NCI-H82 treated with DMSO at 0.1 percent for 48 hours (cell line): ENCODE measurements around the gene INTS7.
"Not testable (repeated sequence)": the region's sequence is repeated elsewhere in the genome, so short reads cannot be mapped to it uniquely, and the experiment has no call there.

Source experiments
- DNase-seq: peaks from one replicate; lab custom pipeline; 2025; ENCODE audit not compliant: unreplicated experiment; lab: John Stamatoyannopoulos, UW

The INTS7 gene

DNA sequence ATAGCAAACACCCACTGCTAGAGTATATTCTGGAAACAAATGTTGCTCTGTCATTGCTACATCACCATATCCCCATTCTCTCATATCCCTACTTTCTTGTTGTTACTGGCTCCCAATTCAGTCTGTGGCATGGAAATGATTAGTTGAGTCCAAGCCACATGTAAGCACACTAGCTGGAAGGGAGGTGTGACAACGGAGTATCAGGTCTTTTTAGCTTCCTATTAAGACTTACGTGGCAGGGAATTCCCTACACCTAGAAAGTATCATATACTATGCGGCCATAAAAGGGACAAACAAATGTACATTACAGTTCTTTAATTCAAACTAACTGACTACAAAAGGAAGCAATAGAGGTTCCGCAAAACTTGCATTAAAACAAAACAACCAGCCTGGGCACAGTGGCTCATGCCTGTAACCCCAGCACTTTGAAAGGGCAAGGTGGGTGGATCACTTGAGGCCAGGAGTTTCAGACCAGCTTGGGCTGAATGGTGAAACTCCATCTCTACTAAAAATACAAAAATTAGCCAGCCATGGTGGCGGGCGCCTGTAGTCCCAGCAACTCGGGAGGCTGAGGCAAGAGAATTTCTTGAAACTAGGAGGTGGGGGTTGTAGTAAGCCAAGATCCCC, 48.6 kb downstream of the INTS7 start:
- DNase-seq = no peak

DNA sequence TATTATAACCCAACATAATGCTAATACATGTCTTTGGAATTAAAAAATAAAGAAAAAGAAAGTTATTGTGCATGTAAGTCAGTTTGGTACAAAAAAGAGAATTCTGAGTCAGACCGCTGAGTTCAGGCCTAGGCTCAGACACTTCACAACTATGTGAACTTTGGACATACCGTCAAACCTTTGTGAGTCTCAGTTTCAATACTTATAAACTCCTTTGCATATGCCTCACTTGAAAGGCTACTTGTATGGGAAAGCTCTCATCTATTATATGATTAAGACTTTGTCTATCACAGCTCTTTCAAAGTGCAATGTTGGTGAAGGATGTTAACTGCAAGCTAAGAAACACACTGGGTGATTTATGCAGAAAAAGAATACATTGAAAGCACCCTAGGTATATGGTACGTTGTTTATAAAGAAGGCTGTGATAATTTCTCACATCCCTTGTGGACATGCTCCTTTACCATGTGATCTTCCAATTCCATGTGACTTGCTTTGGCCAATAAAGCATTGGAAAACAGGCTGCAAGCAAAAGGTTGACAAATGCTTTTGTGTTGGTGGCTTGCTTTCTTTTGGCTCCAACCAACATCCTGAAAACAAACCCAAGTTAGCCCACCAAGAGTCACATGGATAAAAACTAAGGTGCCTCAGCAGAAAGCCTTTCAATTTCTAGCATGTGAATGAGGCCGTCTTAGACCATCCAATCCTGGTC, 49.6 kb downstream of the INTS7 start:
- DNase-seq = no peak

DNA sequence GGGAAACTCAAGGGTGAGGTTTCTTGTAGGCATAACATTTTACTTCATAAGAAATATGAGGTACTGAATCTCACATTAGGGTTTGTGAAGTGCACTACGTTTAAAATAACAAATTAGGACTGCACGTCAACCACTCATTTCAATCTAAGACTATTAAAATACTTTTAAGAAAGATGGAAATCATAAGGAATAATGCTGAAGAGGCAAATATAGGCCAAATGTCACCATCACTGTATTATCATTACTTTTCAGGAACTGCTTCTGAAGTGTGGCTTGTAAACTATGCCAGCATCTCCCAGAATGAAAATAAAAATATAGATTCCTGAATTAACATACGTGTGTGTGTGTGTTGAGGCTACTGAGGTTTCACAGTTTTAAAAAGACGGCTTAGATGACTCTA, 56.8 kb downstream of the INTS7 start:
- DNase-seq = no peak

DNA sequence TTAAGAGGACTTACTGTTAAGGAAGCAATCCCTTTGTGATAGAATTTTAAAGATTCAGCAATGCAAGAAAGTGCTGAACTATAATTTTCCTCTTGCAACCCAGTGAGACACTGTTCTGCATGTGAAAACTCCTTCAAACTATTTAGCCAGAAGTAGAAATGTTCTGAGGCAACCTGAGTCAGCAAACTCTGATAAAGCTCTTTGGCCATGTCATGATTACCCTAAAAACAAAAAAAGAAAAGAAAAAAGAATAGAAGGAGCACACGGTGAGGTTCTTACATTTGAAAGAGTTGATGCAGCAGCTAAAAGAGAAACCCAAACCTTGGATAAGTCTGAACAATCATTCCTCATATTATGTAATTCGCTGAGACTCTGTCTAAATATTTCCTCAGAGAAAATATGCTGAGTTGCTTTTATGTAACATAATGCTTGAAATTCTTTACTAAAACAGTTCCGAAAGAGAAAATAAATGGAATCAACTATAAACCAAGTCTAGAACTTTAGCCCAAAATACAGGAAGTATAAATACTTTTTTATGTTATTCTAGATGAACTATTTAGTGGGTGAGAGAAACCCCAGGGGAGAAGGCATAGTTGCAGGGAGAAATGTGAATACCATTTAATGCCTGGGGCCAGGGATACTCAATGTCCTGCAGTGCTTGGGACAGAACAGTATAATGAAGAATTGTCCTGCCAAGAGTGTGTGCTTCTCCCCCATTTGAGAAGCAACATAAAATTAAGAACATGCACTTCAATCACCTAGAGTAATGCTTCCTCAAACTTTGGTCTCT, 60.0 kb downstream of the INTS7 start:
- DNase-seq = no peak

DNA sequence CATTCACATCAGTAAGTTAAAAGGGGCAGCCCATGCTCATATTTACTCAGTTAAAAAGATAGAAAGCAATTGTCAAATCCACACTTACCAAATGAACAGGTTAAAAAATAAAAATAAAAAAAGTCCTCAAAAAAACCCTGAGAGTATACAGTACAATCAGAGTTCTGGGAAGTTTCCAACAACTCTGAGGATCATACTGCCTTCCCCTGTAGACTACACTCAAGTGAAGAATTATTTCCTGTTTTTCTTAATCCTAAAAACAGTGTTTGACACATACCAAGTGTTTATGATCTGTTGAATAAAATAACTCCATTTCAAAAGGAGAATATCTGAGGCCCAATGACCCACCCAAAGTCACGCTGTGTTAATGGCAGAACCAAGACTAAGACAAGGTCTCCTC, 61.8 kb downstream of the INTS7 start:
- DNase-seq = no peak

DNA sequence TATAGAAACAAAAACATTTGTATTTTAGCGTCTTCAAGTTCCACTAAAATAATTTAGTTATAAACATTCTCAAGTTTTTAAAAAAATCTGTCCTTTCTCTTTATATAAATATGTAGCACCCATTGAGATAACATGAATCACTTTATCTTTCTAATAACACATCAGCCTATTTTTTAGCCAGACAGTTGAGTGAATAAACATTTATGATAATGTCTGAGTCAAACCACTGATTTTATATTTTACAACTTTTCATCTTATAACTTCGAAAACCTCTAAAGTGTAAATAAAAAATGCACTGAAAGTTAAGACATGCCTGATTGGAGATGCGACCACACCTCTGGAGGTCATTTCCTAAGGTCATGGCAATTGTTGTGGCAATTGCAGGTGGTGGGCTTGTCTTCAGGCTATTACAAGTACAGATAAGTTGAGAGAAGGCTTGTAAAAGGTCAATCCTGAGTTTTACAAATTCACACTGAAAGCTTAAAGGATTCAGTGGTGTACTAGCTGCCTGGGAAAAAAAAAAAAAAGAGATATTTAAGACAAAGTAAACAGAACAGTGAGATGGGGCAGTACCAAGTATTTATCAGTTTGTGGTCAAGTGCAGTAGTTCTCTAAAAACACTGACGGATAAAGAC, 67.0 kb downstream of the INTS7 start:
- no peak for DNase-seq

DNA sequence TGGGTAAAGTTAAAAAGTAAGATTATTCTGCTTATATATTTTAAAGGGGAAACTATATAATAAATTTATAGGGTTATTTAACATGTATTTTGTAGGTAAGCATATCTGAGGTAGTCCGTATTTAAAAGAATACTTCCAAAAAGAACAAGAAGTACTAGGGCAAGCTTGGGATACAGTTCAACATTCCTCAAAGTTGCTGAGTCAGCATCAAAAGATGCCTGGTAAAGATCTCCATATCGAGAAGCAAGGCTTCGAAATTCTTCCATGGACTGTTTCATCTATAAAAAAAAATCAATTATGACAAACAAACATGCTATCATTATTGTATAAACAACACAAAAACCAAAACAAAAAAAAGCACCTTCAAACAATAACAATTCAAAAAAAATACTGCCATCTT, 67.7 kb downstream of the INTS7 start:
- no peak for DNase-seq

DNA sequence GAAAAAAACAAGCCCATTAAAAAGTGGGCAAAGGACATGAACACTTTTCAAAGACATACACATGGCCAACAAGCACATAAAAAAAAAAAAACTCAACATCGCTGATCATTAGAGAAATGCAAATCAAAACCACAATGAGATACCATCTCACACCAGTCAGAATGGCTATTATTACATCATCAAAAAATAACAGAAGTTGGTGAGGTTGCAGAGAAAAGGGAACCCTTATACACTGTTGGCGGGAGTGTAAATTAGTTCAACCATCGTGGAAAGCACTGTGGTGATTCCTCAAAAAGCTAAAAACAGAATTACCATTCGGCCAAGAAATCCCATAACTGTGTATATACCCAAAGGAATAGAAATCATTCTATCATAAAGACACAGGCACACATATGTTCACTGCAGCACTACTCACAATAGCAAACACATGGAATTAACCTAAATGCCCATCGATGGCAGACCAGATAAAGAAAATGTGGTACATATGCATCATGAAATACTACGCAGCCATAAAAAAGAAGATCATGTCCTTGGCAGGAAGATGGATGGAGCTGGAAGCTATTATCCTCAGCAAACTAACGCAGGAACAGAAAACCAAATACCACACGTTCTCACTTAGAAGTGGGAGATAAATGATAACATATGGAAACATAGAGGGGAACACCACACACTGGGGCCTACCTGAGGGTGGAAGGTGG, 70.1 kb downstream of the INTS7 start:
- DNase-seq = no peak

DNA sequence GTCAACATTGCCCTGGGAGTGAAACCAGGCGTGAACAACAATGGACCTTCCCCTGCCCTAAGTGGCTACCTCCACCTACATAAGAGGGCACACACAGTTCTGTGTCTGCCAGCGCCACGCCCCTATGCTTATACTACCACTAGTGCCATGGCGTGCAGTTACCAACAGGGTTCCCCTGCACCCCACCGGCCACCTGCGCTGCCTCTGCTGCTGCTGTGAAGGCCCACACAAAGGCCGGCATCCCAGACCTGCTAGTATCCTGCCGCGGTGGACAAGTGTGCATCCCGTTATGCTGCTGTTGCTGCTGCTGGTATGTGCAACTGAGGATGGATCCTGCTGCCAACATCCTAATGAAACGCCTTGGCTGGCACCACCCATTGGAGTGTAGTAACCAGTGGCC, 75.7 kb downstream of the INTS7 start:
- no peak for DNase-seq

DNA sequence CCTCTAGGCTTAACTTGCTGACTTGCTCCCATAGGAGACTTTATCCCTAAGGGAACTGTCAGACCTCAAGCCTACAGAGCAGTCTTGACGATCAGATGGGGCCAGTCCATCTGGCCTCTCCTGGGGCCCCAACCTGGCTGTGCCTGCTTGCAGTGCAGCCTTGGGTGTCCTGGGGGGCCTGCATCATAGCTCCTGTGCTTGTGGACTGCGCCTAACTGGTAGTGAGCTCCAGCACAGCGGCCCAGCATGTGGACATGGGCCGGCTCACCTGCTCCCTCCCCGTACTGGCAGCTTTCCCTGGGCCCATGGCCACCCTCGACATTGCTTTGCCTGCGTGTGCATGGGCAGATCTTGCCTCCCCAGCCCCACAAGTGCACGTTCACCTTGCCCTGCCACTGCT, 76.1 kb downstream of the INTS7 start:
- no peak for DNase-seq

DNA sequence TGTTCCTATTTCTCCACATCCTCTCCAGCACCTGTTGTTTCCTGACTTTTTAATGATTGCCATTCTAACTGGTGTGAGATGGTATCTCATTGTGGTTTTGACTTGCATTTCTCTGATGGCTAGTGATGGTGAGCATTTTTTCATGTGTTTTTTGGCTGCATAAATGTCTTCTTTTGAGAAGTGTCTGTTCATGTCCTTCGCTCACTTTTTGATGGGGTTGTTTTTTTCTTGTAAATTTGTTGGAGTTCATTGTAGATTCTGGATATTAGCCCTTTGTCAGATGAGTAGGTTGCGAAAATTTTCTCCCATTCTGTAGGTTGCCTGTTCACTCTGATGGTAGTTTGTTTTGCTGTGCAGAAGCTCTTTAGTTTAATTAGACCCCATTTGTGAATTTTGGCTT, 81.3 kb downstream of the INTS7 start:
- DNase-seq = not testable (repeated sequence)

DNA sequence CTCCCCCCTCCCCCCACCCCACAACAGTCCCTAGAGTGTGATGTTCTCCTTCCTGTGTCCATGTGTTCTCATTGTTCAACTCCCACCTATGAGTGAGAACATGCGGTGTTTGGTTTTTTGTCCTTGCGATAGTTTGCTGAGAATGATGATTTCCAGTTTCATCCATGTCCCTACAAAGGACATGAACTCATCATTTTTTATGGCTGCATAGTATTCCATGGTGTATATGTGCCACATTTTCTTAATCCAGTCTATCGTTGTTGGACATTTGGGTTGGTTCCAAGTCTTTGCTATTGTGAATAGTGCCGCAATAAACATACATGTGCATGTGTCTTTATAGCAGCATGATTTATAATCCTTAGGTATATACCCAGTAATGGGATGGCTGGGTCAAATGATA, 81.8 kb downstream of the INTS7 start:
- DNase-seq = not testable (repeated sequence)

DNA sequence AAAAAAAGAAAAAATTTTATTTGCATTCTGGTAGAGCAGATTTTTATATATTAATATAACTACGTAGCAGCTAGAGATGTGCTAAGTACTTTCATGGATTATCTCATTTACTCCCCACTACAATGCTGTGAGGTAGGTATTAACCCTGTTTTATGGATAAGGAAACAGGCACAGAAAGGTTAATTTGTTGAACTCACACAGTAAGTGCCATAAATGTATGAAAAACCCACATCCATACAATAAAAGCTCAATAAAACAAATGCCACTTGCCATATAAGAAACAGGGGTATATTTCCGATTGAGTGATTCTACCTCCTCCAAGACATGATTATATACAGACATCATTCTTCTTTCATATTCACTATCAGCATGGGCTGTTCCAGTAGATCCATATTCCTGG, 83.1 kb downstream of the INTS7 start:
- DNase-seq = no peak

DNA sequence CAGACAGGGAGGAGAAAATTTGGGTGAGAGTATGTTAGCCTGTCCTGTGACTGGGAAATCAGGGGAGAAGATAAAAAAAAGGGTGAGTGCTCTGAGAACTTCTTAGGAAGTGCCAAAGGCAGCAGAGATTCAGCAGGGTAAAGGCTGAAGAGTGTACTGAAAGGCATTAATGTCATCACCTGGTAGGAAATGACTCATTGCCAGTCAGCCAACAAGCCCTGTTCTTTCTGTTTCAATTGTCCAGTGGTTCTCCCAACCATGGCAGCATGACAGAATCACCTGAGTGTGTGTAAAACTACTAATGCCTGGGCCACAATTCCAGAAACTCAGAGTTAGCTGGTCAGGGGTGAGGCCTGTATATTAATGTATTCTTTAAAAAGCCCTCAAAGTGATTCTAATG, 83.5 kb downstream of the INTS7 start:
- no peak for DNase-seq

DNA sequence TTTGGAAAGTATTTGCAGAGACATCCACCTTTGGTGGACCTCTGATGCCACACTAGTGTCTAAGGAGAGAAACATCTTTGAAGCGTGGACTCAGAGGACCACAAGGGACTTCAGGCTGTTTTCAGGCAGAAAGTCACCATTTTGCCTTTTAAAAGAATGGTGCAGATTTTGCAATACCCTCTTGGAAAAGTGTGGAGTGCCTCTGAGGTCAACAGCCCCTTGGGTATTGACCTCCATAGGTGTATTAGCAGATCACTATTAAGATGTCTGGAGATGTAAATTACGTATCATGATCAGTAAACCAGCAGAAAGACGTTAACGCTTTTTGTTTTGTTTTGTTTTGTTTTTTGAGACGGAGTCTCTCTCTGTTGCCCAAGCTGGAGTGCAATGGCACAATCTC, 87.0 kb downstream of the INTS7 start:
- DNase-seq = no peak

DNA sequence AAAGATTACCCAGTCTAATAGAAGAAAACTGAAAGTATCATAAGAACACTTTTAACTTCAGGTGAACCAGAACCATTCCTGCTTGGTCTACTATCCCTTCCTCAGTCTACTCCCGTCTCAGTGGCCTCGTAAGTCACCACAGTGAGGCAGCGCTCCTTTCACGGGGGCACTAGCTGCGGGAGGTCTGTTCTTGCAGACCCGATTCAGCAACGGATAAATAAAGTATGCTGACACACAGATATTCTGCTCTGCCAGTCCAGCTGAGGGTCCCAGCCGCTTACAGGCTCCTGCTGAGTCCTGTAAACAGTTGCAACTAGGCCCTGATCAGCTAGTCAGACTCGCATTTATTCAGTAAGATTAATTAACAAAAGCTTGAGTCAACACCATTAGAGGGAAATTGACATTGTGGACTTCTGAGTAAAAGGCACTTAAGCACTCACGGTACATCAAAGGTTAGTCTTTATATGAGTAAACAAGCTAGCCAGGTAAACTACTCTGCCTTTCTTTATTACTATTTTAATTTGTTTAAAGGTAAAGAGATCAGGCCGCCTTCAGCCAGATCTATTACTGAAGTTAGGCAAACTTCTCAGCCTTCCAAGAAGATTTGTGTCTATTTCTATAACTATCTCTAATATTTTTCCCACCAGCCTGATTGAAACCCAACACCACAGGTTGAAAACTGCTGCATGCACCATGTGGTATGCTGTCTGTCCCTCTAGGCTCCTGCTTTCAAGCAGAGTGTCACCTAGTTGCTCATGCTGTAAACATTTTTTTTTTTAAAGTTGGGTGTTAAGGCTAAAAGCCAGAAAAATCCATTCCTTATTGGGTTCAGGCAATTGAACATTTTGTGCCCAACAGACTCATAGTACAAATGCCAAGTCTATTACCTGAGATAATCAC, 87.7 kb downstream of the INTS7 start:
- DNase-seq = no peak

DNA sequence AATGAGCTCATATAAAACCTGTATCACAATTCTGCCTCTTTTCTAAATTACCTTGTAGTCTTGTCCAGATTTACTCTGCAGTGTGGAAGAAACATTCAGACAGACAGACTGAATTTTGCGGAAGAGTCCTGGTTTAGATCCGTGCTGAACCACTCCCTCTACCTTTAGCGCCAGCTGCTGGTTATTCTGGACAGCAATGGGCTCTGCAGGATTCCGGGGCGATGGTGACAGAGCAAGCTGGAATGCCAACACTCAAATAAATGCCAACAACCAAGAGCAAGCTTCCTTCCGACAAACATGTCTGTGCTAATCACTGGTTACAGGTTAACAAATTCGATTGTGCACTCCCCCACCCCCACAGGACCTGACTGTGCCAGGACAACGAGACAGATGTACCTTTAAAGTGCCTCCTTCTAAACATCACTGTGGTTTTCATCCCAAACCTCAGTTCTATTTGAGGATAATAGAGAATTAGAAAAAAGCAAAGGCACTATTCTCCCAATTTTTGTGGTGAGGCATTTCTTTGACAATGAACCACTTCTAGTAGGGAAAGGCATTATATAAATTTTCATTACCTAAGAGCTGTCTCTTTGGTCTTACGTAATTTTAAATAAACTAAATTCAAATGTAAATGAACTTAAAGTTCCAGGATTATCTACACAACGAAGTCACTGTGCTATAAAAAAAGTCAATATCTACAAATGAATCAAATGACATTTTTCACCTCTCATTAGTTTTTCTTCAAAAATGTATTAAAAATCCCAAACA, 90.4 kb downstream of the INTS7 start:
- no peak for DNase-seq

DNA sequence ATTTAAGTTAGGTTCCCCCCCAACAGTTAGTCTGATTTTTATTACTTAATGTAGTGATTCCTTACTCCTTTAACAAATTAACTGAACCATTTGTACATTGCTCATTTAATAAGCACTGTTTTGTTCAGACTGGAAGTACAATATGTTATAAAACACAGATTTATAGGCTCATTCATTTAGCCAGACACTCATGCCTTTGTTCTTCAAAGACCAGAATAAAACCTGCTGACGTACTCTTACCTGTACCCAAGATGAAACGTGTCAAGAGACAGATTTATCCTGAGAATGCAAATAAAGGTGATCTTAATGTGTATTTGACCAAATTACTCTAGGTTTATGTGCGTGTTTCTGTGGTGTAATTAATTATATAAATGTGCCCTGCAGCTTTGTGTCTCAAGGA, 92.8 kb downstream of the INTS7 start:
- no peak for DNase-seq

DNA sequence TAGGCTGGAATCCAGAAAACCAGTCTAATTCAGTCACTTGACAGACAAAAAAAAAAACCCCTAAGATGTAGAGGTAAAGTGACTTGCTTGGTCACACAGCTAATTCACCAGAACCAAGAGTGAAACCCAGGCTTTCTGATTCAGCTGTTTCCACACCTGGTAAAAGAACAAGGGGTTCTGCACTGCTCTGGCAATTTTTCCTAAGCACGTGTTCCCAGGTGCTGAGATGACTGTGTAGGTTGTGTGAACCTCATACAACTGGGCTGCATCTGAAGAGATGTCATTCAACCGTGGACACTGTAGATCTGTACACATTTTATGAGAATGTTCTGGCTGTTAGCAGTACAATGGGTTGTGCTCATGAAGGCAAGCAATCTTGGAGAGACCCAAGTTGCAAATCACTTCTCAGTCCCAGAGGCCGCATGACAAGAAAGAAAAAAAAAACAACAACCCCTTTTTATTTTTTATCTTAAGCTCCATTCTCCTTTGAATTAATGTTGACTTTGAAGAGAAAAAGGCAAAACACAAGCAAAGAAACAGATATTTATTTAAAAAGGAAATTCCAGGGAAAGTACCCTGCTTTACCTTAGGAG, 95.4 kb downstream of the INTS7 start:
- no peak for DNase-seq
